ENCODE data around the gene CDH23. TPM values are rescaled to one million over a fixed set of nuclear protein-coding genes. Genes with fewer than 3 reads are reported as not detected.

The CDH23 gene
- total RNA-seq, 4 donors from 2014 or later: 14.4 to 29.6 (median 19.7) TPM

DNA sequence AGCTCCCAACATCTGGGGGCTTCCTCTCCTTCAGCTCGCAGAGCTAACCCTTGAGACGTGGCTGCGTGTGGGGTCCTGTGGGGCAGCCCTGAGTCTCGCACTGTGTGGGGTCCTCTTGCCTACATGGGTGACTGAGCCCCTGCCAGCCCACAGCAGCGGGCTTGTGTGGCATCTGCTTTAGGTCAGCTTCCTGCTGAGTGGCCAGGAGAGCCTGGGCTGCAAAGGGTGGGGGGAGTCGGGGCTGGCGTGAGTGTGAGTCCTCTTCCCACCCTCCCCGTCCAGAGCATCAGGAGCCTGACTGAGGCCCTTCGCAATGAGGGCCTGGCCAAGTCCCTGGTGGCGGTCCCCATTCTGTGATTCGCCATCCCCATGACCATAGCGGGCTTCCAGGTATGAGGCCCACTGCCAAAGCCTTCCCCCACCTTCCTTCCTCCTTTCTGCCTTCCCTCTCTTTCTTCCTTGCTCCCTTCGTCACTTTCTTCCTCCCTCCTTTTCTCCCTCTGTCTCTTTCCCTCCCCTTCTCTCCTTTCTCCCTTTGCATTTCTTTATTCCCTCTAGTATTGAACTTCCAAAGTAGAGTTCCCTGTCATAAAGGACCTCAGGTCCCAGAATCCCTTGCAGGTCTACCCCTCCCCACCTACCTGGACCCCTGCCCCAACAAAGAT, 85.2 kb downstream of the CDH23 start:
- intact Hi-C loops (cut with DNase I): no loop called here
- Histone ChIP-seq H3K4me1 (peaks cover 10 to 26% (median 16%) of the 10 kb centered on the region in 4 donors), H3K27ac (replicated peaks in 1 of 4) (no peak overlapping the region), H3K36me3 (no peaks in the 10 kb centered on the region), H3K27me3 (no peaks in the 10 kb centered on the region), H3K4me3 (no peak overlapping the region), H3K9me3 (no peaks in the 10 kb centered on the region)
- no peak for DNase-seq (ENCODE audit: extremely low spot score)
- 80% methylated on average over 13 of the region's 13 CpGs for WGBS
- no peak for TF ChIP-seq POLR2A (IDR thresholded peaks at IDR 0.05; ENCODE audit: low read depth)

DNA sequence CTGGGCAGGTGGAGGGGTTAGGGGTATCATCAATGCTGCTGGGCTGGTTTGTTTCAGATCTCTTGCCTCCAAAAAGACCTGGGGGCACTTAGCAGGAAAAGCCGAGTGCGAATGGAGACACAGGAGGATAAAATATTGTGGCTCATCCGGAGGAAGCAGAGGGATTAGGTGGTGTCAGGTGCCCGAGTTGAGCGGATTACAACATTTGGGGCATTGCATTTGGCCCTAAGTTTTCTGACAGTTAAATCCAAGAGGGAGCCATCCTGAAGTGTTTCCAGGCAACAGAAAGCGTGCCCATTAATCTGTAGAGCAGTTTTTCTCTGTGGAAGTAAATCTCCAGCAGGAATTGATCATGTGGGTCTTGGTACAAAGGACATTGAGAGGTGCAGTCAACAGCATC, 85.9 kb downstream of the CDH23 start:
- Histone ChIP-seq H3K27me3 (no peaks in the 10 kb centered on the region), H3K4me1 (peaks cover 2 to 18% (median 9%) of the 10 kb centered on the region in 4 donors), H3K27ac (replicated peaks in 1 of 4) (no peak overlapping the region), H3K36me3 (no peaks in the 10 kb centered on the region), H3K4me3 (no peak overlapping the region), H3K9me3 (no peaks in the 10 kb centered on the region)
- TF ChIP-seq, protein P1, sequence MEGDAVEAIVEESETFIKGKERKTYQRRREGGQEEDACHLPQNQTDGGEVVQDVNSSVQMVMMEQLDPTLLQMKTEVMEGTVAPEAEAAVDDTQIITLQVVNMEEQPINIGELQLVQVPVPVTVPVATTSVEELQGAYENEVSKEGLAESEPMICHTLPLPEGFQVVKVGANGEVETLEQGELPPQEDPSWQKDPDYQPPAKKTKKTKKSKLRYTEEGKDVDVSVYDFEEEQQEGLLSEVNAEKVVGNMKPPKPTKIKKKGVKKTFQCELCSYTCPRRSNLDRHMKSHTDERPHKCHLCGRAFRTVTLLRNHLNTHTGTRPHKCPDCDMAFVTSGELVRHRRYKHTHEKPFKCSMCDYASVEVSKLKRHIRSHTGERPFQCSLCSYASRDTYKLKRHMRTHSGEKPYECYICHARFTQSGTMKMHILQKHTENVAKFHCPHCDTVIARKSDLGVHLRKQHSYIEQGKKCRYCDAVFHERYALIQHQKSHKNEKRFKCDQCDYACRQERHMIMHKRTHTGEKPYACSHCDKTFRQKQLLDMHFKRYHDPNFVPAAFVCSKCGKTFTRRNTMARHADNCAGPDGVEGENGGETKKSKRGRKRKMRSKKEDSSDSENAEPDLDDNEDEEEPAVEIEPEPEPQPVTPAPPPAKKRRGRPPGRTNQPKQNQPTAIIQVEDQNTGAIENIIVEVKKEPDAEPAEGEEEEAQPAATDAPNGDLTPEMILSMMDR (IDR thresholded peaks at IDR 0.05): no peak
- TF ChIP-seq POLR2A (IDR thresholded peaks at IDR 0.05; ENCODE audit: low read depth) (no peak), EP300 (IDR thresholded peaks at IDR 0.05) (no peak), POLR2AphosphoS5 (IDR thresholded peaks at IDR 0.05) (no peak)
- WGBS: 89% methylated on average over 6 of the region's 6 CpGs
- intact Hi-C loops (cut with DNase I): no loop called here
- DNase-seq (ENCODE audit: extremely low spot score): no peak

DNA sequence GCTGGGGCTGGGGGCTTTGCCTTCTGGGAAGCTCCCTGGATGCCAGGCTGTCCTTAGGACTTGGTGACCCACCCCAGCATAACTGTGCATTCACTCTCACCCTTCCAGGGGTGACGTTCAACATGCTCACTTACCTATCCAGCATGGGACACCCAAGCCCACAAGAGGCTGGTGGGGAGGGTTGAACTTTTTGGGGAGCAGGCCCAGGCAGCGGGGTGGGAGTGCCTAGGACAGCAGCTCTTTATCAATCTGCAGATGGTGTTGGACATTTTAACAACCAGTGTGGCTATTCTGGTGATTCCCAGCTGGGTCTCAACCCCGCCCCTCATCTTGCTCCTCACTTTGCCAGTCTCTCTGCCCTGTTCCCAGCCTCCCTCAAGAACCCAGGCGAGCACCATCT, 86.4 kb downstream of the CDH23 start:
- WGBS: 95% methylated on average over 4 of the region's 4 CpGs
- intact Hi-C loops (cut with DNase I): no loop called here
- DNase-seq (ENCODE audit: extremely low spot score): no peak
- no peaks in the 10 kb centered on the region for H3K27me3 ChIP-seq
- H3K27ac ChIP-seq (replicated peaks in 1 of 4): no peak overlapping the region
- H3K4me3 ChIP-seq: no peak overlapping the region
- peaks cover 0 to 13% (median 4%) of the 10 kb centered on the region in 4 donors for H3K4me1 ChIP-seq
- no peaks in the 10 kb centered on the region for H3K36me3 ChIP-seq
- H3K9me3 ChIP-seq: peaks cover 0 to 1% (median 0%) of the 10 kb centered on the region in 4 donors
- TF ChIP-seq EP300 (IDR thresholded peaks at IDR 0.05) (no peak), POLR2AphosphoS5 (IDR thresholded peaks at IDR 0.05) (no peak), POLR2A (IDR thresholded peaks at IDR 0.05; ENCODE audit: low read depth) (no peak)
- TF ChIP-seq, protein P1 (IDR thresholded peaks at IDR 0.05): no peak

DNA sequence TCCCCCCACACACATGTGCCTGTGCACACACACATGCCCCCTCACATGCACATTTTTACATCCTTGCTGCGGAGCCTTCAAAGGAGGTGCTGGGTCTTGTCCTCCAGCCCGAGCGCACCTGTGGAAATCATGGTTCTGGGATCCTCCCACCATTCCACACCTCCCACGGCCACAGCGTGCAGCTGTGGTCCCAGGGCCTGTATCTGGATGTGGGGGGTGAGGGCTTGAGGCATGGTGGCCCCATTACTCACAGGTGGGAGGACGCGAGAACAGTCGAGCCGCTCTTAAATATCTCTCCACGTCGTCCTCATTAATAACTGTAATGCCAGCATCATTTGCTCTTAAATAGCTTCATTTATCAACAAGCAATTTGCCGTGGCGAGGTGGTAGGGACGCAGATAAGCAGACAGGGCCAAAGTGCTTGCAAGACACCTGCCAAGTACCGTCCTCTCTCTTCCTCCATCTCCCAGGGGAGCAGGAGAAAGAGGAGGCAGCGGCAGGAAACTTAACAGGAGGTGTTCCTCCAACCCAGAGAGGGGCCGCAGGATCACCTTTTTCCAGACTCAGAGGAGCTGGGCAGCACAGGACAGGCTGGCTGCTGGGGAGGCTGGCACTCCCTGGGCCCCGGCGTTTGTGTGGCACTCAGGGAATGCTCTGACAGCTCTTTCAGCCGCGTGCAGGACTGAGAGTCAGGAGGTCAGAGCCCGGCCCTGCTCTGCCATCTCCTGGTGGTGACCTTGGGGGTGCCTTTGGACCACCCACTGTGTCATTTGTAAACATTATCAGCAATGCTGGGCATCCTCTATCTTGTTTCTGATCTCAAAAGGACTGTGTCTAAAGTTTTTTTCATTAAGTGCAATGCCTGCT, 87.4 kb downstream of the CDH23 start:
- Histone ChIP-seq H3K27me3 (no peaks in the 10 kb centered on the region), H3K27ac (replicated peaks in 1 of 4) (no peak overlapping the region), H3K4me1 (peaks cover 0 to 4% (median 0%) of the 10 kb centered on the region in 4 donors), H3K9me3 (peaks cover 0 to 11% (median 9%) of the 10 kb centered on the region in 4 donors), H3K4me3 (no peak overlapping the region), H3K36me3 (no peaks in the 10 kb centered on the region)
- intact Hi-C loops (cut with DNase I): no loop called here
- 82% methylated on average over 18 of the region's 22 CpGs for WGBS
- TF ChIP-seq EP300 (IDR thresholded peaks at IDR 0.05): no peak
- TF ChIP-seq POLR2AphosphoS5 (IDR thresholded peaks at IDR 0.05): no peak
- TF ChIP-seq, protein P1 (IDR thresholded peaks at IDR 0.05): no peak
- TF ChIP-seq POLR2A (IDR thresholded peaks at IDR 0.05; ENCODE audit: low read depth): no peak
- no peak for DNase-seq (ENCODE audit: extremely low spot score)

DNA sequence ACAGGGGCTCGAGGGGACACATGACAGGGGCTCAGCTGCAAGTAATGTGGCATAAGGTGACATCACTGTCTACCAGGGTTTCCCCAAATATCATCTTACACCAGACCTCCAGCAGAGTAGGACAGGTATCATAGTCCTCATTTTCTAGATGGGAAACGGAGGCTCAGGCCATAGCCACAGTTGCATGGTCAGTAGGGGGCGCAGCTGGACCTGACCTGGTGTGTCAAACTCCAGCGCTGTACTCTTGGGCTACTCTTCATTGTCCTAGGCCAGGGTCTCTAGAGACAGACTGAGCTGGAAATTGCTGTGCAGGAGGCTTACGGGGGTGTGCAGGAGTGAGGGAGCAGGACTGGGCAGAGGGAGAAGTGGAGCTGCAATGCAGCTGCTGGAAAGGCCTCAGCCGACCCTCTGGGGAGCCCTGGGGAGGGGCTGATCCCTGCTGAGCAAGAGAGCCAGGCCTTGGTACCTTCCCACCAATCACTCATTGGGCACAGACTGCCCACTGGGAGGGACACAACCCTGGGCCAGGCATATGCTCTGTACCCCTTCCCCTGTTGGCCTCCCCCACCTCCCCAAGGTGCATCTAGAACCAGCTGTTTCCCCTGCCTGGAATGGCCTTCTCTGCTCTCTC, 89.9 kb downstream of the CDH23 start:
- H3K27ac ChIP-seq (replicated peaks in 1 of 4): no peak overlapping the region
- no peak for DNase-seq (ENCODE audit: extremely low spot score)
- H3K27me3 ChIP-seq: no peaks in the 10 kb centered on the region
- H3K4me3 ChIP-seq: no peak overlapping the region
- H3K9me3 ChIP-seq: peaks cover 0 to 19% (median 12%) of the 10 kb centered on the region in 4 donors
- TF ChIP-seq, protein P1 (IDR thresholded peaks at IDR 0.05): peak in 2 of 3 experiments; percentile 11 to 36
- TF ChIP-seq POLR2A (IDR thresholded peaks at IDR 0.05; ENCODE audit: low read depth): no peak
- no peaks in the 10 kb centered on the region for H3K36me3 ChIP-seq
- no peaks in the 10 kb centered on the region for H3K4me1 ChIP-seq
- intact Hi-C loops (cut with DNase I): no loop called here
- 54% methylated on average over 4 of the region's 6 CpGs for WGBS
